Measurements from ENCODE around the gene KBTBD3.

Gene KBTBD3, protein sequence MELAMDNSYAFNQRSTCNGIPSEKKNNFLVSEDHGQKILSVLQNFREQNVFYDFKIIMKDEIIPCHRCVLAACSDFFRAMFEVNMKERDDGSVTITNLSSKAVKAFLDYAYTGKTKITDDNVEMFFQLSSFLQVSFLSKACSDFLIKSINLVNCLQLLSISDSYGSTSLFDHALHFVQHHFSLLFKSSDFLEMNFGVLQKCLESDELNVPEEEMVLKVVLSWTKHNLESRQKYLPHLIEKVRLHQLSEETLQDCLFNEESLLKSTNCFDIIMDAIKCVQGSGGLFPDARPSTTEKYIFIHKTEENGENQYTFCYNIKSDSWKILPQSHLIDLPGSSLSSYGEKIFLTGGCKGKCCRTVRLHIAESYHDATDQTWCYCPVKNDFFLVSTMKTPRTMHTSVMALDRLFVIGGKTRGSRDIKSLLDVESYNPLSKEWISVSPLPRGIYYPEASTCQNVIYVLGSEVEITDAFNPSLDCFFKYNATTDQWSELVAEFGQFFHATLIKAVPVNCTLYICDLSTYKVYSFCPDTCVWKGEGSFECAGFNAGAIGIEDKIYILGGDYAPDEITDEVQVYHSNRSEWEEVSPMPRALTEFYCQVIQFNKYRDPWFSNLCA

DNA sequence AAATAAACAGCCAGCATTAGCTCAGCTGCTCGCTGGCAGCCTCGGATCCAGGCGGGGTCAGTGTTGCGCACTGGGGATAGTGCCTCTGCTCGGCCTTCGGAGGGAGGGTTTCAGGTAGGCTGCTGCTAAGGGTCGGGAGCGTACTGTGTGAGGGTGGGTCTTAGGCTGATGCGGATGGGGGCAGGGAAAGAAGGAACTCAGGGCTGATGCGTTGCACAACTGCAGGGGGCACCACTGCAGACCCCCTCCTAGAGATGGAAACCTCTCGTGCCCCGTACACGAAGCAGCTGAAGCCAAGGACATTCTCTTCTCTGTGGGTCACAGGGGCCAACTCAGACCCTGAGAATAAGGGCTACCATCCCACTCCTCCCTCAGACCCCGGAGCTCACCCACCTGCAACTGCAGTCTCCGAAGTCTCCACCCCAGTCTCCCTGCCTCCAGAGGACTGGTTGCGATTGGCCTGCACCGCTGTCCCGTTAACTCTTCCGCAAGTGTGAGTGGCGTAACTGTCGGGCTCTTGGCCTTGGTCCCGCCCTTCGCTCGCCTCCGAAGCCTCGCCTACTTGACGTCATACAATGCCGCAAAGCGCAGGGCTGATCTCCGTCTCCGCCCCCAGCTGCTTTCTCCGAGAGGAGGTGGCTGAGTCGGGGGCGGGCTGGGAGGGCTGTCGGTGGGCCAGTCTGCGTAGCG lies at the start of gene KBTBD3:
Gene KBTBD3 (minus strand): TSS at position 429 of the 690 bp plus-strand sequence. CDS start 18,250 bp downstream, outside the sequence.
- DNase-seq (ENCODE audit: low read depth) = peak; percentile 100
- TF ChIP-seq, protein P1, sequence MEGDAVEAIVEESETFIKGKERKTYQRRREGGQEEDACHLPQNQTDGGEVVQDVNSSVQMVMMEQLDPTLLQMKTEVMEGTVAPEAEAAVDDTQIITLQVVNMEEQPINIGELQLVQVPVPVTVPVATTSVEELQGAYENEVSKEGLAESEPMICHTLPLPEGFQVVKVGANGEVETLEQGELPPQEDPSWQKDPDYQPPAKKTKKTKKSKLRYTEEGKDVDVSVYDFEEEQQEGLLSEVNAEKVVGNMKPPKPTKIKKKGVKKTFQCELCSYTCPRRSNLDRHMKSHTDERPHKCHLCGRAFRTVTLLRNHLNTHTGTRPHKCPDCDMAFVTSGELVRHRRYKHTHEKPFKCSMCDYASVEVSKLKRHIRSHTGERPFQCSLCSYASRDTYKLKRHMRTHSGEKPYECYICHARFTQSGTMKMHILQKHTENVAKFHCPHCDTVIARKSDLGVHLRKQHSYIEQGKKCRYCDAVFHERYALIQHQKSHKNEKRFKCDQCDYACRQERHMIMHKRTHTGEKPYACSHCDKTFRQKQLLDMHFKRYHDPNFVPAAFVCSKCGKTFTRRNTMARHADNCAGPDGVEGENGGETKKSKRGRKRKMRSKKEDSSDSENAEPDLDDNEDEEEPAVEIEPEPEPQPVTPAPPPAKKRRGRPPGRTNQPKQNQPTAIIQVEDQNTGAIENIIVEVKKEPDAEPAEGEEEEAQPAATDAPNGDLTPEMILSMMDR (IDR thresholded peaks at IDR 0.05; ENCODE audit: low read length, missing control alignments) = peak; percentile 47
- H3K4me3 ChIP-seq (replicated peaks; ENCODE audit: low read depth, low read length) = peak within 1 kb of the TSS; percentile 98

DNA sequence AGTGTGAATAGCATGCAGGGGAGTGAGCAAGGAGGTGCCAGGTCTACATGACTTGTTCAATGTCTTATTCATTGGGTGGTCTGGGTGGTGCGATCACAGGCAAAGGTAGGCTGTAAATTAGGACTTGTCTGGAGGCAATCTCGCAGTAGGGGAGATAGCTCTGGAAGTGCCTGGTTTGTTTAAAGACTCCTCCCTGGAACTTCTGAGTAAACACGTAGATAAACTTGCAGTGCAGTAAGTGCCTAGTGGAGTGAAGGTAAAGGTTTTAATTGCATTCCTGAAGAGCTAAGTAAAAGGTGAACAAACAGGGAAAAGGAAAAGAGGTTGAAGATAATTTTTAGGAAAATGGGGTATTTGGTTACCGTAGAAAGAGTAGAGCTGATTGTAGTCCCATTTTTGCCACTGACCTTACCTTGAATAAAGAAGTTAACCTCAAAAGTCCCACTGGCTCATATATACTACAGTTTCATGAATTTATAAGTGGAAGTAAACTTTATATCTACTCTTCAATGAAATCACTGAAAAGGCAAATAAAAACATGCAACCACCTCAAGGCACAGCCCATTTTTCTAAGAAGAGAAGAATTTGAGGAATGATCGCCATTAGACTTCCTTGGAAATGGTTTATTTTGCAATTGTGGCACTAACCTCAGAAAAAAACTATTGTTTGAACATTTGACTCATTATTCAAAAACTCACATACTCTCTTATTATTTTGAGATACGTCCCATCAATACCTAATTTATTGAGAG lies 44.6 kb upstream of the KBTBD3 start:
- no peak for DNase-seq (ENCODE audit: low read depth)
- TF ChIP-seq, protein P1 (IDR thresholded peaks at IDR 0.05; ENCODE audit: low read length, missing control alignments) = no peak
- no peak overlapping the region for H3K4me3 ChIP-seq (replicated peaks; ENCODE audit: low read depth, low read length)

DNA sequence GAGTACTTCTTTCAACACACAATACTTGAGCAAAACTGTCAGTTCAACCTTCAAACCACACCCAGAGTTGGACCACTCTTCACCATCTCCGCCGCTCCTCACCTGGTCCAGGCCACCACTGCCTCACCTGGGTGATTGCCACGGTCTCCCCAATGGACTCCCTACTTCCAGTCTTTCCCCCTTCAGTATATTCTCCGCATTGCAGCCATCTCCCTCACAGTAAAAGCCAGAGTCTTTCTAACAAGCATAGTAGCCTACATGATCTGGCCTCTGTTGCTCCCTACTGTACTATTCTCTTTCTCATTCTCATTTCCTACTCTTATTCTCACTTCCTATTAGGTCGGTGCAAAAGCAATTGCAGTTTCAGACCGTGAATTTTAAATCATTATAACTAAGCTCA lies 28.8 kb upstream of the KBTBD3 start:
- no peak overlapping the region for H3K4me3 ChIP-seq (replicated peaks; ENCODE audit: low read depth, low read length)
- no peak for DNase-seq (ENCODE audit: low read depth)
- TF ChIP-seq, protein P1 (IDR thresholded peaks at IDR 0.05; ENCODE audit: low read length, missing control alignments) = no peak

DNA sequence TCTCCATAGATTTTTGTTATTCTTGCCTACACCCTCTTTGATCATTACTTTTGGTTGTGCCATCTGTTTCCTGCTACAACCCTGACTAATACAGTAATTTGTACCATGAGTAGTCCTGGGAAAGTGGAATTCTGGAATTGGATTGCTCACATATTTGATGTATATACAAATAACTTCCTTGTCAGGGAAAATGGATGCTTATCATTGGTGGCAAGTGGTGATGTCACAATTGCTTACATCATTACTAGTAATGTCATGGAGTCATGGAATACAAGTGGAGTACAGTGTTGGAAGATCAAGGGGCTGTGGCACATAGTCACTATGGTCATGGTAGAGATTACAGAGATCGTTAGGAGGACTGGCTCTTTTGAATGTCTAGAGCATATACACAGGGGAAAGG lies 24.7 kb upstream of the KBTBD3 start:
- H3K4me3 ChIP-seq (replicated peaks; ENCODE audit: low read depth, low read length) = no peak overlapping the region
- DNase-seq (ENCODE audit: low read depth) = peak; percentile 46
- TF ChIP-seq, protein P1 (IDR thresholded peaks at IDR 0.05; ENCODE audit: low read length, missing control alignments) = no peak

DNA sequence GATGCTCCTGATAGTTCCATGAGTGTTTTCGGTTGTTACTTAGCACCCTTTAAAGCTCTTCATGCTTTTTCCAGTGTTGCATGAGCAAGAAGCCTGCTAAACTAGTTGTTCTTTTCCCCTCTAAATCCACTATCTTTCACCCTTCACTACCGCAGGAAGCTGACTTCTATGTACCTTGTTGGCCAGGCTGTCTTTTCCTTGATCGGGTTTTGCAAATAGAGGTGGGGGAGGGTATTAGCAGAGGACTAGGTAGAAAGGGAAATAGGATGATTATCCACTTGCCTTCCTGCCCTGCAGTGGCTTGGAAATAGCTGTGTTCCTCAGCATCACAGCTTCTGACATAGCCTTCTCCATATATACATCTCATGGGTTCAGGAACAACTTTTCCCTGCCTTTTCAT lies 24.2 kb upstream of the KBTBD3 start:
- H3K4me3 ChIP-seq (replicated peaks; ENCODE audit: low read depth, low read length) = no peak overlapping the region
- DNase-seq (ENCODE audit: low read depth) = no peak
- TF ChIP-seq, protein P1 (IDR thresholded peaks at IDR 0.05; ENCODE audit: low read length, missing control alignments) = no peak

DNA sequence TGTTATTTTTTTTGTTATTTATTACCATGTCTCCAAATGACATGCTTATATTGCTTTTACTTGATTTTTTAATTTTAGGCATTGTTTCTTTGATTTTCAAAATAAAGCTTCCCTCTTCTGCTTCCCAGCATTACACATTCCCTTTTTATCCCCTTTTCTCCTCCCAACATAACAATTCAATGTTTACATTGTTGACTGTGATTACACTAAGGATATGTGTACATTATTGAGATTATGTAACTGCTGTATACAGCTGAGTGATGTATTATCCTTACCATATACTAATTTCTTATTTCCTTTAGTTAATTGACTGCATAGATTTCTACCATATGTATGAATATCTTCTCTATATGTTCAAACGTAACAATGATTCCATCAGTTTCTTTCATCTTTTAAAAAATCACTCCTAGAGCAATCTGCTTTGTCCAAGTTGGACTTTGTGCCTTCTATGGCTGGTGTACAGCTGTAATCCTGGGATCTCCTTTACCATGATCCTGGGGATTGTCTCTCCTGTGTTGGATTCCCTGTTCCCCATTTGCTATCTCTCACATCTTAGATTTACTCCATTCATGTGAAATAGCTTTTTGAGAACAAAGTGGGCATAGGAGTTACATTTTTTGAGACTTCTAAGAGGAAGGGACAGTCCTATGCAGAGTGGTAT lies 21.9 kb upstream of the KBTBD3 start:
- TF ChIP-seq, protein P1 (IDR thresholded peaks at IDR 0.05; ENCODE audit: low read length, missing control alignments) = no peak
- no peak for DNase-seq (ENCODE audit: low read depth)
- no peak overlapping the region for H3K4me3 ChIP-seq (replicated peaks; ENCODE audit: low read depth, low read length)

Measured in fibroblast of pulmonary artery (primary cell).